Measurements from ENCODE around the gene C12orf75.

C12orf75 gene

GRCh38 chr12:105368047-105368646, 37.7 kb downstream of the C12orf75 start:
- Histone ChIP-seq H3K36me3 (ENCODE audit: control insufficient read depth, insufficient read depth, low read length) (no peaks in the 10 kb centered on the region), H3K4me2 (ENCODE audit: low read length) (no peak overlapping the region), H3K27me3 (ENCODE audit: control insufficient read depth, insufficient read depth, low read length) (no peaks in the 10 kb centered on the region), H3K9ac (no peak overlapping the region), H3K27ac (no peak overlapping the region), H2AFZ (no peak overlapping the region), H3K4me1 (no peaks in the 10 kb centered on the region), H3K9me3 (ENCODE audit: control insufficient read depth, low read length) (no peaks in the 10 kb centered on the region), H3K4me3 (ENCODE audit: low read depth, low read length) (no peak overlapping the region), H3K79me2 (no peaks in the 10 kb centered on the region)
- TF ChIP-seq CTCF (IDR thresholded peaks at IDR 0.05), result no peak

- H2AFZ ChIP-seq, result no peak overlapping the region
- H3K79me2 ChIP-seq, result no peaks in the 10 kb centered on the region
- H3K27me3 ChIP-seq (ENCODE audit: control insufficient read depth, insufficient read depth, low read length), result no peaks in the 10 kb centered on the region
- no peak overlapping the region for H3K9ac ChIP-seq
- no peaks in the 10 kb centered on the region for H3K9me3 ChIP-seq (ENCODE audit: control insufficient read depth, low read length)
- no peaks in the 10 kb centered on the region for H3K36me3 ChIP-seq (ENCODE audit: control insufficient read depth, insufficient read depth, low read length)
- TF ChIP-seq CTCF (IDR thresholded peaks at IDR 0.05), result no peak
- no peak overlapping the region for H3K4me3 ChIP-seq (ENCODE audit: low read depth, low read length)
- no peaks in the 10 kb centered on the region for H3K4me1 ChIP-seq
- H3K4me2 ChIP-seq (ENCODE audit: low read length), result no peak overlapping the region
- no peak overlapping the region for H3K27ac ChIP-seq
Observed at GRCh38 chr12:105369014-105369413, 38.5 kb downstream of the C12orf75 start.

- no peak overlapping the region for H2AFZ ChIP-seq
- no peaks in the 10 kb centered on the region for H3K27me3 ChIP-seq (ENCODE audit: control insufficient read depth, insufficient read depth, low read length)
- H3K4me1 ChIP-seq, result no peaks in the 10 kb centered on the region
- no peaks in the 10 kb centered on the region for H3K36me3 ChIP-seq (ENCODE audit: control insufficient read depth, insufficient read depth, low read length)
- no peak overlapping the region for H3K9ac ChIP-seq
- H3K27ac ChIP-seq, result no peak overlapping the region
- TF ChIP-seq CTCF (IDR thresholded peaks at IDR 0.05), result no peak
- H3K4me2 ChIP-seq (ENCODE audit: low read length), result no peak overlapping the region
- no peak overlapping the region for H3K4me3 ChIP-seq (ENCODE audit: low read depth, low read length)
- no peaks in the 10 kb centered on the region for H3K9me3 ChIP-seq (ENCODE audit: control insufficient read depth, low read length)
- no peaks in the 10 kb centered on the region for H3K79me2 ChIP-seq
Observed at GRCh38 chr12:105374303-105374702, 43.8 kb downstream of the C12orf75 start.

- TF ChIP-seq CTCF (IDR thresholded peaks at IDR 0.05), result no peak
- Histone ChIP-seq H3K4me3 (ENCODE audit: low read depth, low read length) (no peak overlapping the region), H3K79me2 (no peaks in the 10 kb centered on the region)
Observed at GRCh38 chr12:105377077-105377476, 46.6 kb downstream of the C12orf75 start.

GRCh38 chr12:105378911-105379310, 48.4 kb downstream of the C12orf75 start:
- Histone ChIP-seq H3K27ac (no peak overlapping the region), H3K4me3 (ENCODE audit: low read depth, low read length) (no peak overlapping the region), H3K9me3 (ENCODE audit: control insufficient read depth, low read length) (no peaks in the 10 kb centered on the region), H3K9ac (no peak overlapping the region), H2AFZ (no peak overlapping the region), H3K79me2 (no peaks in the 10 kb centered on the region), H3K27me3 (ENCODE audit: control insufficient read depth, insufficient read depth, low read length) (no peaks in the 10 kb centered on the region), H3K4me2 (ENCODE audit: low read length) (no peak overlapping the region), H3K4me1 (peaks cover 4% of the 10 kb centered on the region), H3K36me3 (ENCODE audit: control insufficient read depth, insufficient read depth, low read length) (no peaks in the 10 kb centered on the region)
- TF ChIP-seq CTCF (IDR thresholded peaks at IDR 0.05), result no peak

More at GRCh38 chr12:105377077-105377476, 46.6 kb downstream of the C12orf75 start:
- Histone ChIP-seq H3K36me3 (ENCODE audit: control insufficient read depth, insufficient read depth, low read length) (no peaks in the 10 kb centered on the region), H3K9ac (no peak overlapping the region), H2AFZ (no peak overlapping the region), H3K4me1 (peaks cover 4% of the 10 kb centered on the region), H3K9me3 (ENCODE audit: control insufficient read depth, low read length) (no peaks in the 10 kb centered on the region), H3K4me2 (ENCODE audit: low read length) (no peak overlapping the region), H3K27ac (no peak overlapping the region), H3K27me3 (ENCODE audit: control insufficient read depth, insufficient read depth, low read length) (no peaks in the 10 kb centered on the region)
